Stimulated activated CD8-positive, alpha-beta memory T cell treated with anti-CD3 and anti-CD28 coated beads, Interleukin-4, amount 100 ng/mL, for 48 hours (primary cell): Measurements from ENCODE around the gene PPIF.
A peak's percentile ranks its signal among the peaks of the same experiment; 100 is the strongest.

Source experiments
- DNase-seq: peaks from one replicate; pipeline ENCODE4 v3.0.0-alpha.2; 2020

The PPIF gene

DNA sequence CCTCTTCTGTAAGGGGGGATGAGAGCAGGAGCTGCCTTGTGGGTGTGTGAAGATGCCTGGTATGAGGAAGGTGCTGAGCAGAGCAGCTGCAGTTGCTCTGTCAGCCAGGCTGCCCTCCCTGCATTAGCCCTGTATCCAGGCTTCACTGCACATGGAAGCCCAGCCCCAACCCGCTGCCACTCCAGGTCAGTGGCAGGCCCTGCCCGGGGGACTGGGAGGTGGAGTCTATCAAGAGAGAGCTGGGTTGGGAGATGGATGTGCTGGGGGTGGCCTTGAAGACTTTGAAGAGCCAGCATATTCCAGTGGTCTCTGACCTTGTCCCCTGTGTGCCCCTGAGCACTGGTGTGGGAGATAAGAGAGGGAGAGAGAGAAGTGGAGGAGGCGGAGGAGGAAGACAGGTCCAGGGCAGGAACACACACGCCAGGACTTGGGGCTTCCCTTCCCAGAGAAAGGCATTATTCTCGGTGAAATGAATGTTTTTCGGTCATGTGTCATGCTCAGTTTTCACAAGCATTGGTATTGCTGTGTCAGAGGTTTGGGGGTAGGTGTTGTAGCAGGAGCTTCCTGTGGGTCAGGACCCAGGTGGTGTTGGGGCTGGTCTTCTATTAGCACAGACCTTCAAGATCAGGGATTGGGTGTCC, 2.6 kb downstream of the PPIF start:
- no peak for DNase-seq

- DNase-seq = no peak
Measured at GRCh38 chr10:79350407-79351154, 3.3 kb downstream of the PPIF start.

DNA sequence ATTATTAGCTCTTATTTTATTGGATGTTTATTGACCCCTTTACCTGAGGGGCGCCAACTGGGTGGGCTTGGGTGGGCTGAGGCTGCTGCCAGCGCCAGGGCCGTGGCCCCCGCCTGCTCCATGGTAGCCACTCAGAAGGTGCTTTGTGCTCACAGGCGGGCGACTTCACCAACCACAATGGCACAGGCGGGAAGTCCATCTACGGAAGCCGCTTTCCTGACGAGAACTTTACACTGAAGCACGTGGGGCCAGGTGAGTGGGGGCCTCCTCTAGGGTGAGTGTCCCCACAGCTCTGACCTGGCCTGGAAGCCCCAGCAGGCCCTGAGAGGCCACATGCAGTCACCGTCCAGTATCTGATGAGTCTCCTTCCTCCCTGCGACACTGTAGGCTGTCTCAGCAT, 4.1 kb downstream of the PPIF start:
- DNase-seq = no peak

- DNase-seq = peak; percentile 21
Measured at GRCh38 chr10:79352035-79352877, 5.0 kb downstream of the PPIF start.

GRCh38 chr10:79353000-79353406, 5.7 kb downstream of the PPIF start:
- no peak for DNase-seq

GRCh38 chr10:79353726-79354125, 6.5 kb downstream of the PPIF start:
- DNase-seq = no peak

DNA sequence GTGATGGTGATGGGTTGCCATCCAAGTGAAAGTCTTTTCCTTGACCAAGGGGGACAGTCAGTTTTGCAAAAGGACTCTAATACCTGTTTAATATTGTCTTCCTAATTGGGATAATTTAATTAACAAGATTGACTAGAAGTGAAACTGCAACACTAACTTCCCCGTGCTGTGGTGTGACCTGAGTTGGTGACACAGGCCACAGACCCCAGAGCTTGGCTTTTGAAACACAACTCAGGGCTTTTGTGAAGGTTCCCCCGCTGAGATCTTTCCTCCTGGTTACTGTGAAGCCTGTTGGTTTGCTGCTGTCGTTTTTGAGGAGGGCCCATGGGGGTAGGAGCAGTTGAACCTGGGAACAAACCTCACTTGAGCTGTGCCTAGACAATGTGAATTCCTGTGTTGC, 6.9 kb downstream of the PPIF start:
- no peak for DNase-seq

DNA sequence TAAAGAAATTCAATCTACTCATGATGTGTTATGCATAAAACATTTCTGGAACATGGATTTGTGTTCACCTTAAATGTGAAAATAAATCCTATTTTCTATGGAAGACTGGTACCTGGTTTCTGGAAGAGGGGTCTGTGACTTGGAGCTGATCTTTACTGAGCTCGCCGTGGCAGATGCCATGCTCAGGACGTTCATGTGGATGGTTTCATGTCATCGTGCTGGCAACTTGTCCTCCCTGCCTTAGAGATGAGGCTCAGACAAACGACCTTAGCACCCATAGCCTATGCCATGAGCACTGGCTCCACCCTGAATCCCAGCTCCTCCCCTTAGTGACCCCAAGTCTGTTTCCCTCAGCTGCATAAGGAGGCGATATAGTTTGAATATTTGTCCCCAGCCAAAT, 7.3 kb downstream of the PPIF start:
- no peak for DNase-seq

DNA sequence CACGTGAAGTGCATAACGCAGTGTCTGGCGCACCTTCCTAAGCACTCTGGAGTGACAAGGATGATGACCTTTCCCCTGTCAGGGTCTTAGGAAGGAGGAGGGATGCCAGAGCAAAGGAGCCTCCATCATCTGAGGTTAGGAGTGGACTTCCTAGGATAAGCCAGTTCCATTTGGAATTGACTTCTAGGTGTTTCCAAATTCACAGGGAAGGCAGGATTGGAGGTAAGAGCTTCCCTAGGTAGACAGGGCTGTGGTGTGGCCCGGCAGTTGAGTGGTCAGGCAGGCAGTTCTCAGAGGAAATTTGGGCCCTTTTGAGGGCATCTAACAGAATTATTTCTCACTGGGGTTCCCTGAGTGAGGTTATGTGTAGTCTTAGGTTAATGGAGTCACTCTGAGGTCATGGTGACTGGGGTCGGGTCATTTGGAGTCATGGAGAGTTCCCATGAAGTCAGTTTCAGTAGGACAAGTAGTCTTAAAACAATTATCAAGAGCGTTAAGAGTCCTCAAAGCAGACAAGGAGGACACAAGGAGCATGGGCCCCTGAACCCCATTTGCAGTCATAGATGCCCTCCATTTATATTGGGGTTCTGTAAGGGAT, 8.2 kb downstream of the PPIF start:
- DNase-seq = no peak

- no peak for DNase-seq
Measured at GRCh38 chr10:79356104-79356503, 8.8 kb downstream of the PPIF start.

GRCh38 chr10:79357180-79357579, 9.9 kb downstream of the PPIF start:
- DNase-seq = no peak

DNA sequence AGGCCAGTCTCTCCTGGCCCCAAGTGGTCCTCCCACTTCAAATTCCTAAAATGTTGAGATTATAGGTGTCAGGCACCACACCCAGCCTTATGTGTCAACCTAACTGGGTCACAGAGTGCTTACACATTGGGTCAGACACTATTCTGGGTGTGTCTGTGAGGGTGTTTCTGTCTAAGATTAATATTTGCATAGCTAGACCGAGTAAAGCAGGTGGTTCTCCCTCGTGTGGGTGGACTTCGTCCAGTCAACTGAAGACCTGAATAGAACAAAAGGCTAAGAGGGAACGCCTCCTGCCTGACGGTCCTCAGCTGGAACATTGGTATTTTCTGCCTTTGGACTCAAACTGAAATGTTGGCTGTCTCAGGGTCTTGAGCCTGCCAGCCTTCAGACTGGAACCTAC, 11.5 kb downstream of the PPIF start:
- DNase-seq = peak; percentile 17

GRCh38 chr10:79359816-79360498, 12.7 kb downstream of the PPIF start:
- no peak for DNase-seq

DNA sequence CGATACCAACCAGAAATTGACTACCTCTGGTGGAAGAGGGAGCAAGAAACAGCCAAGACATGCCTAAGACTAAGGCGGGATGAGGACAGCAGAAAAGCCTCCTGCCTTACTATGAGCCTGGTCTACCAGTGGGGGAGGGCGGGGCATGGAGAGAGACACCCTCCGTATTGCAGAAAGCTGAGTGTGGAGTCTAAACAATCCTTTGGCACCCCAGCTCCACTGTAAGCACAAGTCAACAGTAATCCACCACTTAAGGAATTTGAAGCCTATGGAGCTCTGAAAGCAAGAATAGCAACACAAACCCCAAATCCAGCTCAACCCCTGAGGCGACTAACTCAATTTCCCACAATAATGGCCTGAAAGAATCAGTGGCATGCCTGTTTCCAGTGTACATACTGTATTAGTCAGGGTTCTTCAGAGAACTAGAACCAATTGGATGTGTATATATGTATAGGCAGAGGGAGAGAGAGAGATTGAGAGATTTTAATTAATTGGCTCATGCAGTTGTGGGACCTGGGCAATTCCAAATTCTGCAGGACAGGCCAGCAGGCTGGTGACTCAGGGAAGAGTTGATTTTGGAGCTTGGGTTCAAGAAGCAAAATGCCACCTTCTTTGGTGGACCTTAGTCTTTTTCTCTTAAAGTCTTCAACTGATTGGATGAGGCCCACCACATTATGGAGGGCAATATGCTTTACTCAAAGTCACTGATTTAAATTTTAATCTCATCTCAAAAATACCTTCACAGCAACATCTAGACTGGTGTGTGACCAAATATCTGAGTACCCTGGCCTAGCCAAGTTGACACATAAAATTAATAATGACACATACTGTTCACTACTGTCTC, 13.5 kb downstream of the PPIF start:
- no peak for DNase-seq

DNA sequence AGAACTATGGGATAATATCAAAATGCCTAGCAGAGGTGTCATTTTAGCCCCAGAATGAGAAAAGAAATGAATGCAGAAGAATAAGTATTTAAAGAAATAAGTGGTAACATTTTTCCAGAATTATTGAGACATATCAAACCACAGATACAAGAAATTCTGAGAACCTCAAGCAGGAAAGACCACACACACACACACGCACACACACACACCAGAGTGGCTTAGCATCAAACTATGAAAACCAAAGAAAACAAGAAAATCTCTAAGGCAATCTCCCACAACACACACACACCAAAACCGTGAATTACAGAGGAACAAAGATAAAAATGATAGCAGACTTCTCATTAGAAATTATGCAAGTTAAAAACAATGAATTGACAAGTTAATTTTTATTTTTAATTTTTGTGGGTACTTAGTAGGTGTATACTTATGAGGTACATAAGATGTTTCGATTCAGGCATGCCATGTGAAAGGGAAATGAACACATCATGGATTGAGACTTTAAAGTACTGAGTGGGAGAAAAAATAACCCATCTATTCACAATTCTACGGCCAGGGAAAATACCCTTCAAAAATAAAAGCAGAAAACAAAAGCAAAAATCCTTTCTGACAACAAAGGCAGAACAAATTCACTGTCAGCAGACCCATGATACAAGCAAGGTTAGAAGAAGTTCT, 14.6 kb downstream of the PPIF start:
- DNase-seq = no peak

GRCh38 chr10:79367426-79368189, 20.3 kb downstream of the PPIF start:
- DNase-seq = no peak

DNA sequence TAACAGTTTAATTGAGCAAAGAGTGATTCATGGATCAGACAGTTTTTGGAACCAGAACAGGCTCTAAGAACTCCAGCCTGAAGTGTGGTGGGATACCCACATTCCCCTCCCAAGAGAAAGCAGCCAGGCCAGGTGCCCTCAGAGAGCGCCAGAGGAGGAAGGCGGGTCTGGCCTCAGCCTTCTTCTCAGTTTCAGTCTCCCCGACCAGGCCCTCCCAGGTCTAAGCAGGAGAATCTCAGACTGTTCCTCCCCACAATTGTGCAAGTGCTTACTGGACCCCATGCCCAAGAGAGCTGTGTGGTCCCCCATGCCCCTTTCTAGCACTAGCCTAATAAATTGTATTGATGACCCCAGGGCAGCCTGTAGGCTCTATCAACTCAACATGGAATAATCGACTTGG, 25.6 kb downstream of the PPIF start:
- no peak for DNase-seq

DNA sequence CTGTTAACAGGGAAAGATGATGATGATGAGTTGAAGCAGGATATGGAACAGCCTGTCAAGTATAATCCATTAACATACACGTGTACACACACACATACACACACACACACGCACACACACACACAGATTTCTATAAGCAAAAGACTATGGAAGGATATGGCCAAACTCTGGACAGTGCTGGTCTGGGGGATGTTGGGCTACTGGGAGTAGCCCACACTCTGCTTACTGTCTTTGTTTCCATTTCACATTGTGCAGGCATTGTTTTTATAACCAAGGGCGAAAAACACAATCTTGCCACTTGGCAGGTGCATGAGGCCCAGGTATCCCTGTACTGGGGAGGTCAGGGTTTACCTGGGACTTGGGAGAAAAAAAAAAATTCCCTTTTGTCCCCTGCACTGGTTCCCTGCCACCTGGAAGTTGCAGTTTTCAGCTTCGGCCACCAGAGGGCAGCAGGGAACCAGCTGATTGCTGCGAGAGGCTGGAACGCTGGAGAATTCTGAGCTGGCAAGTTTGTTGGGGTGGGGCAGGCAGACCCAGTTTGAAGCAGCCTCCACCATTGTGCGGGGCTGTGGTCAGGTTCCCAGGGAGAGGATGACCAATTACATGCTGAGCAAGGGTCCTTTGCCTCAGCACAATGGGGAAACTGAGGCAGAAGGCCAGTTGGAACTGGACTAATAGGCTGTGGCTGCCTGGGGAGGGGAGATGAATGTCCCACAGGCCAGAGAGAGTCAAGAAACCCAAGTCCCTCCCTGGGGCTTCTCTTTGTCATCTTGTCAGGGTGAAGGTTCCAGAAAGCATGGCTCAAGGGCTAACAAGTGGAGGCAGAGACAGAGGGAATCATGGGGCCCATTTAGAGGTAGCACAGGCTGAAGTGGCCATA, 27.3 kb downstream of the PPIF start:
- DNase-seq = peak; percentile 88

- DNase-seq = no peak
Measured at GRCh38 chr10:79375321-79376077, 28.2 kb downstream of the PPIF start.
